ENCODE measurements around the gene ARHGAP31. TPM values are rescaled to one million over a fixed set of nuclear protein-coding genes. Genes with fewer than 3 reads are reported as not detected.
"Not testable (repeated sequence)": the region's sequence is repeated elsewhere in the genome, so short reads cannot be mapped to it uniquely, and the experiment has no call there.

ARHGAP31 gene
- polyA plus RNA-seq, 4 donors: 0.89 to 6.4 (median 4.0) TPM

DNA sequence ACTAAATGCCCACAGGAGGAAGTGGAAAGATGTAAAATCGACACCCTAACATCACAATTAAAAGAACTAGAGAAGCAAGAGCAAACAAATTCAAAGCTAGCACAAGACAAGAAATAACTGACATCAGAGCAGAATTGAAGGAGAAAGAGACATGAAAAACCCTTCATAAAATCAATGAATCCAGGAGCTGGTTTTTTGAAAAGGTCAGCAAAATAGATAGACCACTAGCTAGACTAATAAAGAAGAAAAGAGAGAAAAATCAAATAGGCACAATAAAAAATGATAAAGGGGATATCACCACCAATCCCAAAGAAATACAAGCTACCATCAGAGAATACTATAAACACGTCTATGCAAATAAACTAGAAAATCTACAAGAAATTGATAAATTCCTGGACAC, 24.0 kb upstream of the ARHGAP31 start:
- not testable (repeated sequence) for H3K4me1 ChIP-seq (ENCODE audit: control insufficient read depth in 3 of 3, insufficient read depth in 2 of 3, low read depth in 1 of 3, low read length in 2 of 3); FAIRE-seq; H3K27me3 ChIP-seq (ENCODE audit: control insufficient read depth in 3 of 3, insufficient read depth in 3 of 3, low read length in 3 of 3); H3K9me3 ChIP-seq (ENCODE audit: control insufficient read depth in 2 of 2, insufficient read depth in 1 of 2, low read depth in 1 of 2, low read length in 1 of 2); DNase-seq; H3K4me3 ChIP-seq (ENCODE audit: low read depth in 1 of 3, low read length in 3 of 3); H3K27ac ChIP-seq (ENCODE audit: low read depth in 1 of 3, low read length in 2 of 3); H3K36me3 ChIP-seq (ENCODE audit: control insufficient read depth in 3 of 3, insufficient read depth in 2 of 3, low read depth in 1 of 3, low read length in 3 of 3)
- 65 to 81% (median 73%) methylated on average over 2 of the region's 2 CpGs for WGBS, 3 donors

GRCh38 chr3:119276680-119277079, 17.5 kb upstream of the ARHGAP31 start:
- Histone ChIP-seq H3K27me3 (ENCODE audit: control insufficient read depth in 3 of 3, insufficient read depth in 3 of 3, low read length in 3 of 3) (no peaks in the 10 kb centered on the region), H3K36me3 (ENCODE audit: control insufficient read depth in 3 of 3, insufficient read depth in 2 of 3, low read depth in 1 of 3, low read length in 3 of 3) (no peaks in the 10 kb centered on the region), H3K4me1 (ENCODE audit: control insufficient read depth in 3 of 3, insufficient read depth in 2 of 3, low read depth in 1 of 3, low read length in 2 of 3) (no peaks in the 10 kb centered on the region), H3K4me3 (ENCODE audit: low read depth in 1 of 3, low read length in 3 of 3) (no peak overlapping the region), H3K27ac (ENCODE audit: low read depth in 1 of 3, low read length in 2 of 3) (no peak overlapping the region), H3K9me3 (ENCODE audit: control insufficient read depth in 2 of 2, insufficient read depth in 1 of 2, low read depth in 1 of 2, low read length in 1 of 2) (no peaks in the 10 kb centered on the region)
- 81 to 84% (median 83%) methylated on average over 5 of the region's 5 CpGs for WGBS, 3 donors
- FAIRE-seq (no peak), DNase-seq (no peak)

DNA sequence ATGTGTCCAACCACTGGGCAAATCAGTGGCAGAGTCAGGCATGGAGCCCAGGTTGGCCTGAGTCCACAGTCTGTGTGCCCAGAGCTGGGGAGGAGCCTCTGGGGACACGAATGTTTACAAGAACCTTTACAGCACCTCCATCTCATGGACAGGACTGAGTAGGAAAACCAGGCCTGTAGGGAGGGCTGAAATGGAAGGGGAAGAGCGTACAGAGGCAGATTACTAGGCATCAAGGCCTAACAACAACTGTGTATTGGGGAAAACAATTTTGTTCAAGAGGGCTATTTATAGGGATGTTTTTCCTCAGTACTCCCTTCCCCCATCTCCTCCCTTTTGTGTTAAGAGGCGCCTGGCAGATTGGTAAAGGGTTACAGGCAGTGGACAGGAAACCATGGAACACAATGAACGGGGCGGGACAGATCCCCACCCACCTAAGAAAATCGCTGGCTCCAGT, 15.1 kb upstream of the ARHGAP31 start:
- 59 to 64% (median 62%) methylated on average over 6 of the region's 6 CpGs for WGBS, 3 donors
- H3K27ac ChIP-seq (ENCODE audit: low read depth in 1 of 3, low read length in 2 of 3): peak overlapping the region in 1 of 3 donors; percentile 41
- no peaks in the 10 kb centered on the region for H3K4me1 ChIP-seq (ENCODE audit: control insufficient read depth in 3 of 3, insufficient read depth in 2 of 3, low read depth in 1 of 3, low read length in 2 of 3)
- no peak for FAIRE-seq
- H3K27me3 ChIP-seq (ENCODE audit: control insufficient read depth in 3 of 3, insufficient read depth in 3 of 3, low read length in 3 of 3): no peaks in the 10 kb centered on the region
- H3K9me3 ChIP-seq (ENCODE audit: control insufficient read depth in 2 of 2, insufficient read depth in 1 of 2, low read depth in 1 of 2, low read length in 1 of 2): peaks cover 0 to 9% of the 10 kb centered on the region in 2 donors
- no peaks in the 10 kb centered on the region for H3K36me3 ChIP-seq (ENCODE audit: control insufficient read depth in 3 of 3, insufficient read depth in 2 of 3, low read depth in 1 of 3, low read length in 3 of 3)
- no peak overlapping the region for H3K4me3 ChIP-seq (ENCODE audit: low read depth in 1 of 3, low read length in 3 of 3)
- peak in 1 of 2 donors; percentile 16 for DNase-seq

DNA sequence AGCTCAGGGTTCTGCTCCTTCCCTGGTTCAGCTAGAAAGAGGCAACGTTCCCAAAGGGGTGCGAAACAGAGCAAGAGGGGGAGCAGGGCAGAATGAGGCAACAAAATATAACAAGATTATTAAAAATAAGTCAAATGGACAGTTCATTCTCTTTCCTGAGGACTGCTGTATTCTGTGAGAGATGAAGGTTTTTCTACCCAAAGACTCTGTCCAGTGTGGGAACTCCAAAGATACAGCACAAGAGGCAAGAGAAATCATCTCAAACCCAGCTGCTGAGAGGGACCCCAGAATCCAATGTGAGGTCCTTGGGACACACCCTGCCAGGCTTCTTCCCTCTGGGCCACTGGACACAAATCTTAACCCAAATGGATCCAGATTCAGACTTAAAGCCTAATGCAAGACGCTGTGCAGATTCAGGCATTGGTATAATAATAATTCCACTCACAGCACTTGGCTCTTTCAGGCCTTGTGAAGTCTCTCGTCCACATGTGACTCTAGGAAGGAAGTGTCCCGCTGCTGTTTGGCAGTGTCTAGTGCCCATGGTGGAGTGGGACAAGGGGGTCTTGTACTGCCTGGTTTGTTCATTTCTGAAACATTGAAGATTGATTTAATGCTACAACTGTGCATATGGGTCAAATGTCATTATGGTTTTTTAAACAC, 14.5 kb upstream of the ARHGAP31 start:
- no peaks in the 10 kb centered on the region for H3K4me1 ChIP-seq (ENCODE audit: control insufficient read depth in 3 of 3, insufficient read depth in 2 of 3, low read depth in 1 of 3, low read length in 2 of 3)
- H3K4me3 ChIP-seq (ENCODE audit: low read depth in 1 of 3, low read length in 3 of 3): no peak overlapping the region
- peaks cover 0 to 9% of the 10 kb centered on the region in 2 donors for H3K9me3 ChIP-seq (ENCODE audit: control insufficient read depth in 2 of 2, insufficient read depth in 1 of 2, low read depth in 1 of 2, low read length in 1 of 2)
- no peak for DNase-seq
- FAIRE-seq: no peak
- no peaks in the 10 kb centered on the region for H3K27me3 ChIP-seq (ENCODE audit: control insufficient read depth in 3 of 3, insufficient read depth in 3 of 3, low read length in 3 of 3)
- H3K36me3 ChIP-seq (ENCODE audit: control insufficient read depth in 3 of 3, insufficient read depth in 2 of 3, low read depth in 1 of 3, low read length in 3 of 3): no peaks in the 10 kb centered on the region
- H3K27ac ChIP-seq (ENCODE audit: low read depth in 1 of 3, low read length in 2 of 3): peak overlapping the region in 1 of 3 donors; percentile 41
- 75 to 88% (median 87%) methylated on average over 5 of the region's 5 CpGs for WGBS, 3 donors

DNA sequence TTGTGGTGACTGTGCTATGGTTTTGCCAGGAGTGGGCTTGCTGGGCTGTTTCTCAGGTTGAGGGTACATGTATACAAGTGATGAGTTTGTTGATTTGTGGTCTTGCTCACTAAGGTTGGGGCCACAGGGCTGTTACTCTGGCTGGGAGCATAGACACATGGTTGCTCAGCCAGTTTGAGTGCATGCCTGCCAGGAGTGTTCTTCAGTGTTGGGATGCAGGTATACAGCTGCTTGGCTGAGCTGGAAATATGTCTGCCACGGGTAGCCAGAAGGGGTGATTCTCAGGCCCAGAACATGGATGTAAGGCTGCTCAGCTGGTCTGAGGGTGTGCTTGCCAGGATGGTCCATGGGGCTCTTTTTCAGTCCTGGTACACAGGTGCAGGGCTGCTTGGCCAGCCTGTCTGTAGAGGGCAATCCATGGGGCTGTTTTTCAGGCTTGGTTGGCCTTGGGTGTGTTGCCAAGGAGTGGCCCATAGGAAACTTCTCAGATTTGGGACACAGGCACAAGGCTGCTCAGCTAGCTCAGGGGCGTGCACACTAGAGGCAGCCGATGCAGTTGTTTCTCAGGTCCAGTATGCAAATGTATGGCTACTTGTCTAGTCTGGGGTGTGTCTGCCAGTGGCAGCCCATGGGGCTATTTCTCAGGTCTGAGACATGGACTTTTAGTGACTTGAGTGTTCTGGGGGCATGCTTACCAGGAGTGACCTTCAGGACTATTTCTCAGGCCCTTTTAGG, 5.3 kb upstream of the ARHGAP31 start:
- H3K36me3 ChIP-seq (ENCODE audit: control insufficient read depth in 3 of 3, insufficient read depth in 2 of 3, low read depth in 1 of 3, low read length in 3 of 3): no peaks in the 10 kb centered on the region
- 85 to 90% (median 86%) methylated on average over 3 of the region's 3 CpGs for WGBS, 3 donors
- H3K27ac ChIP-seq (ENCODE audit: low read depth in 1 of 3, low read length in 2 of 3): no peak overlapping the region
- H3K4me3 ChIP-seq (ENCODE audit: low read depth in 1 of 3, low read length in 3 of 3): no peak overlapping the region
- H3K4me1 ChIP-seq (ENCODE audit: control insufficient read depth in 3 of 3, insufficient read depth in 2 of 3, low read depth in 1 of 3, low read length in 2 of 3): no peaks in the 10 kb centered on the region
- no peaks in the 10 kb centered on the region for H3K27me3 ChIP-seq (ENCODE audit: control insufficient read depth in 3 of 3, insufficient read depth in 3 of 3, low read length in 3 of 3)
- no peak for FAIRE-seq
- H3K9me3 ChIP-seq (ENCODE audit: control insufficient read depth in 2 of 2, insufficient read depth in 1 of 2, low read depth in 1 of 2, low read length in 1 of 2): peaks cover 0 to 6% of the 10 kb centered on the region in 2 donors
- DNase-seq: no peak

DNA sequence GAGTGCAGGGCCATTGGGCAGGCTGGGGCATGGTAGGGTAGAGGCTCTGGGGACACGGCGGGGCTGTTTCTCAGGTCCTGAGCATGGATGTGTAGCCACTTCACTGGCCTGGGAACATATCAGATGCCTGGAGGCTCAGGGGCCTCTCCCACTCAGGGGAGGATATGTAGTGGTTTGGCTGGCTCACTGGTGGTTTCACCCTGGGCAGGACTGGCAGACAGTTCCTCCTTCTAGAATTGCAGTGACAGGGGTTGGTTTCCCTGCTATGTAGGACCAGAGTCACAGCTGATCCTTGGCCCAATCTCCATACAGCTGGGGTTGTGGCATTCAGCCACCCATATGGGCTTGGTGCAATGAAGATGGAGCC, 4.8 kb upstream of the ARHGAP31 start:
- no peak overlapping the region for H3K4me3 ChIP-seq (ENCODE audit: low read depth in 1 of 3, low read length in 3 of 3)
- H3K27ac ChIP-seq (ENCODE audit: low read depth in 1 of 3, low read length in 2 of 3): no peak overlapping the region
- H3K36me3 ChIP-seq (ENCODE audit: control insufficient read depth in 3 of 3, insufficient read depth in 2 of 3, low read depth in 1 of 3, low read length in 3 of 3): no peaks in the 10 kb centered on the region
- 85 to 96% (median 93%) methylated on average over 2 of the region's 2 CpGs for WGBS, 3 donors
- FAIRE-seq (no peak), DNase-seq (no peak)
- H3K27me3 ChIP-seq (ENCODE audit: control insufficient read depth in 3 of 3, insufficient read depth in 3 of 3, low read length in 3 of 3): no peaks in the 10 kb centered on the region
- H3K9me3 ChIP-seq (ENCODE audit: control insufficient read depth in 2 of 2, insufficient read depth in 1 of 2, low read depth in 1 of 2, low read length in 1 of 2): peaks cover 0 to 6% of the 10 kb centered on the region in 2 donors
- no peaks in the 10 kb centered on the region for H3K4me1 ChIP-seq (ENCODE audit: control insufficient read depth in 3 of 3, insufficient read depth in 2 of 3, low read depth in 1 of 3, low read length in 2 of 3)

GRCh38 chr3:119290613-119291012, 3.6 kb upstream of the ARHGAP31 start:
- no peak overlapping the region for H3K4me3 ChIP-seq (ENCODE audit: low read depth in 1 of 3, low read length in 3 of 3)
- FAIRE-seq (no peak), DNase-seq (no peak)
- H3K27me3 ChIP-seq (ENCODE audit: control insufficient read depth in 3 of 3, insufficient read depth in 3 of 3, low read length in 3 of 3): no peaks in the 10 kb centered on the region
- H3K4me1 ChIP-seq (ENCODE audit: control insufficient read depth in 3 of 3, insufficient read depth in 2 of 3, low read depth in 1 of 3, low read length in 2 of 3): no peaks in the 10 kb centered on the region
- H3K27ac ChIP-seq (ENCODE audit: low read depth in 1 of 3, low read length in 2 of 3): no peak overlapping the region
- peaks cover 0 to 6% of the 10 kb centered on the region in 2 donors for H3K9me3 ChIP-seq (ENCODE audit: control insufficient read depth in 2 of 2, insufficient read depth in 1 of 2, low read depth in 1 of 2, low read length in 1 of 2)
- no peaks in the 10 kb centered on the region for H3K36me3 ChIP-seq (ENCODE audit: control insufficient read depth in 3 of 3, insufficient read depth in 2 of 3, low read depth in 1 of 3, low read length in 3 of 3)

- H3K9me3 ChIP-seq (ENCODE audit: control insufficient read depth in 2 of 2, insufficient read depth in 1 of 2, low read depth in 1 of 2, low read length in 1 of 2): peaks cover 0 to 6% of the 10 kb centered on the region in 2 donors
- H3K4me1 ChIP-seq (ENCODE audit: control insufficient read depth in 3 of 3, insufficient read depth in 2 of 3, low read depth in 1 of 3, low read length in 2 of 3): no peaks in the 10 kb centered on the region
- H3K4me3 ChIP-seq (ENCODE audit: low read depth in 1 of 3, low read length in 3 of 3): no peak overlapping the region
- no peak overlapping the region for H3K27ac ChIP-seq (ENCODE audit: low read depth in 1 of 3, low read length in 2 of 3)
- DNase-seq: no peak
- no peaks in the 10 kb centered on the region for H3K36me3 ChIP-seq (ENCODE audit: control insufficient read depth in 3 of 3, insufficient read depth in 2 of 3, low read depth in 1 of 3, low read length in 3 of 3)
- 43 to 76% (median 49%) methylated on average over 7 of the region's 7 CpGs for WGBS, 3 donors
- H3K27me3 ChIP-seq (ENCODE audit: control insufficient read depth in 3 of 3, insufficient read depth in 3 of 3, low read length in 3 of 3): no peaks in the 10 kb centered on the region
- FAIRE-seq: no peak
These were observed 3.0 kb upstream of the ARHGAP31 start for GRCh38 chr3:119291062-119291700.
